ENCODE results near the gene MYL10.

DNA sequence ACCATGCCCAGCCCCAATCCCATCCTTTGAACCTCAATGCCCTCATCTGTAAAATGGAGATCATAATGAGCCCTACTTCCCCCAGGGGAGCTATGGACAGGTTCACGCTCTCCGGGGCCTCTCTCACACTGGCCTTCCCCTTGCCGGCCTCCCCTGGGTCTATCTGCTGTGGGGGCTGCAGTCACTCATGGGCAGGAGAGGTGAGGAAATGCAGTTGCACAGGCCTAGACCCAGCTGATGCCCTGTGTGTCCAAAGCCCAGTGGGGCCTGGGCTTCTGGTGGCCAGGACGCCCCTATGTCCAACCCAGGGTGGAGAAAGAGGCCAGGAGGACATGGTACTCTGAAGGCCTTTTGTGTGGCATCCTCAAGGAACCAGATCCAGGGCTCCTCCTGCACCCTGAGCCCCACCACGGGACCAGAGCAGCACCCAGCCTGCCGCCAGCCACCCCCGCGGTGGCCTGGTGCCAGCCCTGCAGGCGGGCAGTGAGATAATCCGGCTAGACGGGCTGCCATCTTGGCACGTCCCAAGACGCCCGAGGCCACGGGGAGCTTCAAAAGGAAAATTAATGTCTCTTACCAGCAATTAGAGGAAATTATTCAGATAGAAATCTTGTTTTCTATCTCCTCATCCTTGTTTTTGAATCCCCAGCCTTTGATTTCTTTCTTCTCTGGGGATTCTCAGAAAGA is 39.0 kb downstream of the MYL10 start:
- TF ChIP-seq POLR2AphosphoS5 (IDR thresholded peaks at IDR 0.05; ENCODE audit: low read depth, low read length) = no peak
- TF ChIP-seq, protein P1, sequence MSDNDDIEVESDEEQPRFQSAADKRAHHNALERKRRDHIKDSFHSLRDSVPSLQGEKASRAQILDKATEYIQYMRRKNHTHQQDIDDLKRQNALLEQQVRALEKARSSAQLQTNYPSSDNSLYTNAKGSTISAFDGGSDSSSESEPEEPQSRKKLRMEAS (IDR thresholded peaks at IDR 0.05) = no peak
- TF ChIP-seq, protein P2, sequence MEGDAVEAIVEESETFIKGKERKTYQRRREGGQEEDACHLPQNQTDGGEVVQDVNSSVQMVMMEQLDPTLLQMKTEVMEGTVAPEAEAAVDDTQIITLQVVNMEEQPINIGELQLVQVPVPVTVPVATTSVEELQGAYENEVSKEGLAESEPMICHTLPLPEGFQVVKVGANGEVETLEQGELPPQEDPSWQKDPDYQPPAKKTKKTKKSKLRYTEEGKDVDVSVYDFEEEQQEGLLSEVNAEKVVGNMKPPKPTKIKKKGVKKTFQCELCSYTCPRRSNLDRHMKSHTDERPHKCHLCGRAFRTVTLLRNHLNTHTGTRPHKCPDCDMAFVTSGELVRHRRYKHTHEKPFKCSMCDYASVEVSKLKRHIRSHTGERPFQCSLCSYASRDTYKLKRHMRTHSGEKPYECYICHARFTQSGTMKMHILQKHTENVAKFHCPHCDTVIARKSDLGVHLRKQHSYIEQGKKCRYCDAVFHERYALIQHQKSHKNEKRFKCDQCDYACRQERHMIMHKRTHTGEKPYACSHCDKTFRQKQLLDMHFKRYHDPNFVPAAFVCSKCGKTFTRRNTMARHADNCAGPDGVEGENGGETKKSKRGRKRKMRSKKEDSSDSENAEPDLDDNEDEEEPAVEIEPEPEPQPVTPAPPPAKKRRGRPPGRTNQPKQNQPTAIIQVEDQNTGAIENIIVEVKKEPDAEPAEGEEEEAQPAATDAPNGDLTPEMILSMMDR (IDR thresholded peaks at IDR 0.05; ENCODE audit: control extremely low read depth in 1 of 3, insufficient read depth in 1 of 3, low read depth in 1 of 3, low read length in 3 of 3) = no peak
- TF ChIP-seq EZH2 (IDR thresholded peaks at IDR 0.05; ENCODE audit: low read depth, low read length, severe bottlenecking) = no peak
- no peak for TF ChIP-seq SP1 (IDR thresholded peaks at IDR 0.05; ENCODE audit: low read depth, low read length)
- TF ChIP-seq RXRA (IDR thresholded peaks at IDR 0.05; ENCODE audit: insufficient read depth, low read depth, low read length) = no peak
- no peak for TF ChIP-seq KDM1A (IDR thresholded peaks at IDR 0.05; ENCODE audit: borderline replicate concordance, low read length)
- TF ChIP-seq POLR2A (IDR thresholded peaks at IDR 0.05; ENCODE audit: control extremely low read depth in 1 of 2, low read depth in 2 of 2, low read length in 2 of 2) = no peak
- no peak for TF ChIP-seq TEAD4 (IDR thresholded peaks at IDR 0.05; ENCODE audit: low read depth, low read length)
- no peak for TF ChIP-seq RBBP5 (IDR thresholded peaks at IDR 0.05; ENCODE audit: borderline replicate concordance, low read depth, low read length)
- TF ChIP-seq CHD1 (IDR thresholded peaks at IDR 0.05; ENCODE audit: low read depth, low read length) = no peak
- no peak for TF ChIP-seq PHF8 (conservative IDR thresholded peaks at IDR 0.05; ENCODE audit: low read depth, low read length)
- no peak for TF ChIP-seq NANOG (IDR thresholded peaks at IDR 0.05; ENCODE audit: insufficient read depth, low read depth, low read length, poor library complexity, severe bottlenecking)
- no peak for TF ChIP-seq GABPA (IDR thresholded peaks at IDR 0.05; ENCODE audit: borderline replicate concordance, insufficient read depth, low read length)
